Mesothelial cell of epicardium (in vitro differentiated cells): ENCODE measurements around the gene CYB561D1. TPM values are rescaled to one million over a fixed set of nuclear protein-coding genes. Genes with fewer than 3 reads are reported as not detected.
A peak's percentile ranks its signal among the peaks of the same experiment; 100 is the strongest.

ENCODE experiments used
- DNase-seq, 2 experiments: peaks; one replicate each; pipeline ENCODE4 v3.0.0; 2021; ENCODE audit warnings: low spot score in 2 of 2; ENCODE audit not compliant: unreplicated experiment in 2 of 2
- H3K27ac Mint-ChIP-seq: 2 replicates; pipeline ENCODE4 v1.8.0; 2021; ENCODE audit warnings: mixed read lengths
- H3K27me3 Mint-ChIP-seq: 2 replicates; pipeline ENCODE4 v1.8.0; 2021; ENCODE audit warnings: low read depth, mixed read lengths
- H3K36me3 Mint-ChIP-seq: 2 replicates; pipeline ENCODE4 v1.8.0; 2021; ENCODE audit warnings: mixed read lengths
- H3K4me1 Mint-ChIP-seq: 2 replicates; pipeline ENCODE4 v1.8.0; 2021; ENCODE audit warnings: mixed read lengths
- H3K4me3 Mint-ChIP-seq: 2 replicates; pipeline ENCODE4 v1.8.0; 2021; ENCODE audit warnings: mild to moderate bottlenecking, moderate library complexity, mixed read lengths
- H3K9me3 Mint-ChIP-seq: 2 replicates; pipeline ENCODE4 v1.8.0; 2021; ENCODE audit warnings: mixed read lengths
- total RNA-seq: library from RNA; stranded (reverse); gene quantifications from 3 replicates; pipeline ENCODE4 v1.2.1, GENCODE V29; 2021
- TF ChIP-seq, protein P1 (sequence below): fragments of 200-600 bp; sonication (generic); IDR thresholded peaks from one replicate; pipeline ENCODE4 v1.5.0; 2021; ENCODE audit warnings: antibody characterized with exemption; ENCODE audit not compliant: unreplicated experiment

The CYB561D1 gene
- total RNA-seq, 1 donor from 2014 or later: 9.5 TPM

- peaks cover 21% of the 10 kb centered on the region for H3K4me1 Mint-ChIP-seq
- H3K4me3 Mint-ChIP-seq: no peak overlapping the region
- TF ChIP-seq, protein P1, sequence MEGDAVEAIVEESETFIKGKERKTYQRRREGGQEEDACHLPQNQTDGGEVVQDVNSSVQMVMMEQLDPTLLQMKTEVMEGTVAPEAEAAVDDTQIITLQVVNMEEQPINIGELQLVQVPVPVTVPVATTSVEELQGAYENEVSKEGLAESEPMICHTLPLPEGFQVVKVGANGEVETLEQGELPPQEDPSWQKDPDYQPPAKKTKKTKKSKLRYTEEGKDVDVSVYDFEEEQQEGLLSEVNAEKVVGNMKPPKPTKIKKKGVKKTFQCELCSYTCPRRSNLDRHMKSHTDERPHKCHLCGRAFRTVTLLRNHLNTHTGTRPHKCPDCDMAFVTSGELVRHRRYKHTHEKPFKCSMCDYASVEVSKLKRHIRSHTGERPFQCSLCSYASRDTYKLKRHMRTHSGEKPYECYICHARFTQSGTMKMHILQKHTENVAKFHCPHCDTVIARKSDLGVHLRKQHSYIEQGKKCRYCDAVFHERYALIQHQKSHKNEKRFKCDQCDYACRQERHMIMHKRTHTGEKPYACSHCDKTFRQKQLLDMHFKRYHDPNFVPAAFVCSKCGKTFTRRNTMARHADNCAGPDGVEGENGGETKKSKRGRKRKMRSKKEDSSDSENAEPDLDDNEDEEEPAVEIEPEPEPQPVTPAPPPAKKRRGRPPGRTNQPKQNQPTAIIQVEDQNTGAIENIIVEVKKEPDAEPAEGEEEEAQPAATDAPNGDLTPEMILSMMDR: no peak
- no peak for DNase-seq
- H3K27ac Mint-ChIP-seq: no peak overlapping the region
- H3K36me3 Mint-ChIP-seq: peaks cover 2% of the 10 kb centered on the region
- no peaks in the 10 kb centered on the region for H3K9me3 Mint-ChIP-seq
- H3K27me3 Mint-ChIP-seq: peaks cover 4% of the 10 kb centered on the region
Measured at GRCh38 chr1:109487261-109487660, 6.6 kb upstream of the CYB561D1 start.

DNA sequence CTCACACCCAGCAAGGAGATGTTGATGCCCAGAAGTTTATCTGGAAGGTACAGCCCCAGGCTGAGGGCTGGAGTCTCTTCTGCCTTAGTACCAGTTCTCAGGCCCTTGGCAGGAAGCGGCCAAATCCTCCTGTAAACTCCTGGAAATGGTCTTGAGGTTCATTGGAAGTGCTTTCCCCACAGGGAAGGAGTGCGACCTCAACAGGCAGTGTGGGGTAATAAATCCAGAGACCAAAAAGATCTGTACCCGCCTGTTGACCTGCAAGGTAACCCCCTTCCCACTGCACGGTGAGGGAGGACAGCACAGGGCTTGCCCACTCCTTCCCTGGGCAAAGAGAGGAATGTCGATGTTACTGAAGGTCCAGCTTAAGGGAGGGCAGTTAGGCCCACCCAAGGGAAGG lies 5.7 kb upstream of the CYB561D1 start:
- H3K4me1 Mint-ChIP-seq: peaks cover 16% of the 10 kb centered on the region
- peaks cover 2% of the 10 kb centered on the region for H3K36me3 Mint-ChIP-seq
- no peak overlapping the region for H3K4me3 Mint-ChIP-seq
- no peak for DNase-seq
- TF ChIP-seq, protein P1: no peak
- H3K27me3 Mint-ChIP-seq: no peaks in the 10 kb centered on the region
- H3K27ac Mint-ChIP-seq: no peak overlapping the region
- H3K9me3 Mint-ChIP-seq: no peaks in the 10 kb centered on the region

DNA sequence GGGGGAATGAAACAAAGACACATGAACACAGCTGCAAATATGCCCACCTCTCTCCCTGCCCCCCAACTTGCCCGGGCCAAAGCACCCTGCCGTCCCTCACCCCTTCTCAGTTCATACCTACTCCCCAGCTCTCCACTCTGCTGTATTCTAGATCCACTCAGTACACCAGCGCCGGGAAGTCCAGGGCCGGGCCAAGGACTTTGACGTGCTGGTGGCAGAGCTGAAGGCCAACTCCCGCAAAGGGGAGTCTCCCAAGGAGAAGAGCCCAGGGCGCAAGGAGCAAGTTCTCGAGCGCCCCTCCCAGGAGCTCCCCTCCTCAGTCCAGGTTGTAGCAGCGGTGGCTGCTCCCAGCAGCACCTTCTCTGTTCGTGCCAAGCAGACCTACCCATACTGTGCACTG lies 5.2 kb upstream of the CYB561D1 start:
- Mint-ChIP-seq H3K36me3 (peaks cover 2% of the 10 kb centered on the region), H3K9me3 (no peaks in the 10 kb centered on the region), H3K27me3 (no peaks in the 10 kb centered on the region), H3K27ac (no peak overlapping the region), H3K4me3 (no peak overlapping the region), H3K4me1 (peaks cover 13% of the 10 kb centered on the region)
- TF ChIP-seq, protein P1: no peak
- no peak for DNase-seq

DNA sequence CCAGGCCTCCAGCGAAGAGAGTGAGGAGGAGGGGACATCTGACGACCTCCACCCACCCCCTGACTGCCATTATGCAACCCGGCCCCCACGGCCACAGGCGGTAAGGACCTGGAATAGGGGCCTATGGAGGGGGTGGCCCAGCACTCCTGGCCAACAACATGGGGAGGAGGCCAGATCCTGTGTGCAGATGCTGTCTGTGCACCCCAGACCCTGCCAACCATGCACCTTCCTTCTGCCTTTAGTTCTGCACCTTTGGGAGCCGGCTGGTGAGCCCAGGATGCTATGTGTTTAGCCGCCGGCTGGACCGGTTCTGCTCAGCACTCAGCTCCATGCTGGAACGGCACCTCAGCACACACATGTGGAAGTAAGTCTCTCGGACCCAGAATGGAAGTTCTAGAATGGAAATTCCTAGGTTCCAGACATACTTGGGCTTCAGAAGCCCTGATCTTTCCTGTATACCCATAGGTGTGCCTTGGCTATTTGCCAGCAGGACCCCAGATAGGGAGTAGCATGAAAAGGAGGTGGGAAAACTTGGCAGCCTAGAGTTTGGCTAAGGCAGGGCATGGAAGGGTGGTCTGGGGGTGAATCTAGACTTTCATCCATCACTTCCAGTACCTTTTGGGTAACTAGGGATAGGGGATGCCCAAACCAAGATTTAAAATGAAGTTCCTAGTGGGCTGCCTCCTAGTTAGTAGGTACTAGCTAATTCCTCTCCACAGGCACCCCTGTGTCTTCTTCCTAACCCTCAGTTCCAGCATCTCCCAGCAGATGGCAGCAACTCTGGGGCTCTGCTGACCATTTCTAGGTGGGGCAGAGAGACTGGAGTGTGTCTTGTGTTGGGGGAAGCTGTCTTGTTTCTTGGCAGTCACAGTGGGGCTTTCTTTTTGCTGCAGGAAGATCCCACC lies 3.6 kb upstream of the CYB561D1 start:
- DNase-seq: peak in 1 of 2 experiments; percentile 79
- Mint-ChIP-seq H3K9me3 (no peaks in the 10 kb centered on the region), H3K27me3 (no peaks in the 10 kb centered on the region), H3K36me3 (peaks cover 2% of the 10 kb centered on the region), H3K4me3 (no peak overlapping the region), H3K27ac (no peak overlapping the region), H3K4me1 (peaks cover 8% of the 10 kb centered on the region)
- TF ChIP-seq, protein P1: peak; percentile 49

DNA sequence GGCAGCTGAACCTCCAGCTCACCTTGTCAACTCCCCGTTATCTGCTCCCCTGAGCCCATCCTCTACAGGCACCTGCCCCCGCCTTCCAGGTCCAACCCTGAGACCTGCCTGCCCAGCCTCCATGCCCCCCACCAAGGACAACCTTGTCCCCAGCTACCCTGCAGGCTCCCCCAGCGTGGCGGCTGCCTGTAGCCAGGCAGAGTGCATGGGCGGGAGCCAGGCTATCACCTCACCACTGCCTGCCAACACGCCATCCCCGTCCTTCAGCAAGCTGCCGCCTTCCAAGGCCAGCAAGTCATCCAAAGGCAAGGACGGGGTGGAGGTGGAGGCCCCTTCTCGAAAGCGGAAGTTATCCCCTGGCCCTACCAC lies 3.0 kb upstream of the CYB561D1 start:
- DNase-seq: no peak
- Mint-ChIP-seq H3K36me3 (peaks cover 2% of the 10 kb centered on the region), H3K4me3 (no peak overlapping the region), H3K27me3 (no peaks in the 10 kb centered on the region), H3K27ac (no peak overlapping the region), H3K9me3 (no peaks in the 10 kb centered on the region), H3K4me1 (peaks cover 7% of the 10 kb centered on the region)
- TF ChIP-seq, protein P1: no peak
